GM04504 (cell line): Measurements from ENCODE around the gene ANKRD11.
A peak's percentile ranks its signal among the peaks of the same experiment; 100 is the strongest.
"Not testable (repeated sequence)": the region's sequence is repeated elsewhere in the genome, so short reads cannot be mapped to it uniquely, and the experiment has no call there.

ENCODE experiments used
- DNase-seq: peaks from one replicate; pipeline ENCODE4 v3.0.0-alpha.2; 2012; ENCODE audit warnings: low read depth

The ANKRD11 gene

GRCh38 chr16:89344846-89345611 is 145.3 kb downstream of the ANKRD11 start:
- no peak for DNase-seq

GRCh38 chr16:89344458-89344834 is 145.9 kb downstream of the ANKRD11 start:
- no peak for DNase-seq

- DNase-seq: peak; percentile 53
Measured at GRCh38 chr16:89343501-89344457, 146.6 kb downstream of the ANKRD11 start.

GRCh38 chr16:89341697-89342694 is 148.4 kb downstream of the ANKRD11 start:
- DNase-seq: no peak

GRCh38 chr16:89341279-89341678 is 149.1 kb downstream of the ANKRD11 start:
- DNase-seq: no peak

GRCh38 chr16:89338863-89339262 is 151.5 kb downstream of the ANKRD11 start:
- no peak for DNase-seq

- no peak for DNase-seq
Measured at GRCh38 chr16:89337965-89338364, 152.4 kb downstream of the ANKRD11 start.

GRCh38 chr16:89335803-89336485 is 154.4 kb downstream of the ANKRD11 start:
- DNase-seq: no peak

GRCh38 chr16:89334988-89335802 is 155.2 kb downstream of the ANKRD11 start:
- no peak for DNase-seq

GRCh38 chr16:89334461-89334860 is 155.9 kb downstream of the ANKRD11 start:
- DNase-seq: no peak

GRCh38 chr16:89334050-89334449 is 156.3 kb downstream of the ANKRD11 start:
- no peak for DNase-seq

- not testable (repeated sequence) for DNase-seq
Measured at GRCh38 chr16:89333401-89334001, 156.9 kb downstream of the ANKRD11 start.

- DNase-seq: no peak
Measured at GRCh38 chr16:89332902-89333245, 157.5 kb downstream of the ANKRD11 start.

- DNase-seq: no peak
Measured at GRCh38 chr16:89332243-89332901, 158.0 kb downstream of the ANKRD11 start.

GRCh38 chr16:89331371-89332109 is 158.8 kb downstream of the ANKRD11 start:
- DNase-seq: no peak

GRCh38 chr16:89330177-89330856 is 160.0 kb downstream of the ANKRD11 start:
- no peak for DNase-seq

GRCh38 chr16:89329830-89330176 is 160.6 kb downstream of the ANKRD11 start:
- DNase-seq: not testable (repeated sequence)
